HCT116 (cell line): Measurements from ENCODE around the gene PPP1R14B. TPM values are rescaled to one million over a fixed set of nuclear protein-coding genes. Genes with fewer than 3 reads are reported as not detected.

Source experiments
- ATAC-seq: fragments of 200-7000 bp; cut with Tn5 transposase; 2 replicates; pipeline ENCODE4 v1.9.1; 2020; ENCODE audit warnings: mild to moderate bottlenecking, moderate library complexity
- BruUV-seq: library from RNA; stranded (reverse); fragments of 400-500 nt; replicated peaks from 2 replicates; lab custom pipeline; 2021; lab: Mats Ljungman, UMichigan
- CTCF ChIA-PET: fragments of 300-600 bp; sonication (Branson Sonifier 250); formaldehyde crosslinking; loops from one replicate; lab custom pipeline; 2021; ENCODE audit warnings: antibody characterized with exemption; lab: Charles Lee
- POLR2A ChIA-PET: fragments of 300-600, 350-600 bp; sonication (Branson Sonifier 250); formaldehyde crosslinking; loops from one replicate; lab custom pipeline; 2021; ENCODE audit warnings: antibody characterized with exemption; lab: Charles Lee
- RAD21 ChIA-PET, 2 experiments: fragments of 300-600 bp; sonication (Branson Sonifier 250); formaldehyde crosslinking; loops; one replicate each; lab custom pipeline; 2023; ENCODE audit warnings: low total read pairs in 2 of 2; ENCODE audit not compliant: uncharacterized antibody in 2 of 2, unreplicated experiment in 2 of 2, low non-redundant PET in 1 of 2; lab: Charles Lee
- DNase-seq: peaks from one replicate; pipeline ENCODE4 v3.0.0-alpha.2; 2010; ENCODE audit warnings: low read depth, low spot score
- H2AFZ ChIP-seq: fragments of 200-600 bp; shearing (Covaris generic), sonication (generic); 2 replicates; pipeline ENCODE4 v1.6.1; 2017; ENCODE audit warnings: low read depth, mixed run types, mixed read lengths, antibody characterized with exemption, low read length; ENCODE audit not compliant: poor library complexity, severe bottlenecking
- H3K27ac ChIP-seq: 2 replicates; pipeline ENCODE4 v1.5.1; 2012; ENCODE audit warnings: low read depth, low read length
- H3K27me3 ChIP-seq: fragments of 200-600 bp; sonication (generic); 2 replicates; pipeline ENCODE4 v1.6.1; 2016; ENCODE audit warnings: mixed run types, low read length, mixed read lengths; ENCODE audit not compliant: insufficient read depth
- H3K36me3 ChIP-seq, 2 experiments: fragments of 200-500 bp in 1 of 2; fragments of 200-600 bp in 1 of 2; sonication (Bioruptor generic) in 1 of 2; sonication (generic) in 1 of 2; 2 replicates each; pipeline versions ENCODE4 v1.5.1 to v1.6.1; 2014 to 2016; ENCODE audit warnings: low read length in 2 of 2, inconsistent platforms in 1 of 2, mixed read lengths in 1 of 2, mixed run types in 1 of 2; ENCODE audit not compliant: insufficient read depth in 2 of 2, control insufficient read depth in 1 of 2
- H3K4me1 ChIP-seq, 2 experiments: fragments of 200-600 bp in 1 of 2; sonication (generic) in 1 of 2; 2 replicates each; pipeline versions ENCODE4 v1.5.1 to v1.6.1; 2012 to 2017; ENCODE audit warnings: low read length in 2 of 2, inconsistent platforms in 1 of 2, mild to moderate bottlenecking in 1 of 2, mixed read lengths in 1 of 2, mixed run types in 1 of 2, moderate library complexity in 1 of 2; ENCODE audit not compliant: insufficient read depth in 2 of 2, control insufficient read depth in 1 of 2
- H3K4me2 ChIP-seq: fragments of 200-600 bp; sonication (generic); 2 replicates; pipeline ENCODE4 v1.6.1; 2017; ENCODE audit warnings: mixed run types, low read length, mixed read lengths
- H3K4me3 ChIP-seq, 2 experiments: fragments of 200-600 bp in 1 of 2; sonication (generic) in 1 of 2; replicated peaks in 1 of 2; 2 replicates each; pipeline ENCODE4 v1.5.1; 2011 to 2016; ENCODE audit warnings: low read length in 2 of 2, control low read depth in 1 of 2, low read depth in 1 of 2, mild to moderate bottlenecking in 1 of 2, mixed read lengths in 1 of 2, mixed run types in 1 of 2
- H3K79me2 ChIP-seq: fragments of 200-600 bp; sonication (generic); 2 replicates; pipeline ENCODE4 v1.6.1; 2017; ENCODE audit warnings: mild to moderate bottlenecking, mixed run types, low read length, moderate library complexity, mixed read lengths; ENCODE audit not compliant: insufficient read depth
- H3K9ac ChIP-seq: fragments of 200-600 bp; sonication (generic); 2 replicates; pipeline ENCODE4 v1.6.1; 2016; ENCODE audit warnings: low read length, mixed read lengths
- H3K9me2 ChIP-seq: fragments of 200-600 bp; sonication (generic), shearing (Covaris generic); 2 replicates; pipeline ENCODE4 v1.6.1; 2017; ENCODE audit warnings: mixed run types, mild to moderate bottlenecking, moderate library complexity; ENCODE audit not compliant: insufficient read depth
- H3K9me3 ChIP-seq, 2 experiments: fragments of 200-500 bp in 1 of 2; fragments of 200-600 bp in 1 of 2; sonication (Bioruptor generic) in 1 of 2; sonication (generic) in 1 of 2; 2 replicates each; pipeline ENCODE4 v1.6.1; 2014 to 2017; ENCODE audit warnings: low read length in 2 of 2, mixed read lengths in 2 of 2, inconsistent platforms in 1 of 2, low read depth in 1 of 2, mild to moderate bottlenecking in 1 of 2, mixed run types in 1 of 2, moderate library complexity in 1 of 2; ENCODE audit not compliant: control insufficient read depth in 1 of 2, insufficient read depth in 1 of 2
- H4K20me1 ChIP-seq: fragments of 200-600 bp; sonication (generic), shearing (Covaris generic); 2 replicates; pipeline ENCODE4 v1.6.1; 2017; ENCODE audit warnings: mixed run types, mild to moderate bottlenecking, moderate library complexity; ENCODE audit not compliant: insufficient read depth
- ATF3 ChIP-seq: IDR thresholded peaks from 2 replicates; pipeline ENCODE4 v1.6.1; 2012
- CBX3 ChIP-seq: IDR thresholded peaks from 2 replicates; pipeline ENCODE4 v1.6.1; 2012; ENCODE audit warnings: low read depth
- CTCF ChIP-seq, 3 experiments: fragments of 200-600 bp in 1 of 3; sonication (generic) in 1 of 3; IDR thresholded peaks in 2 of 3; conservative IDR thresholded peaks in 1 of 3; 2 replicates each; pipeline ENCODE4 v1.5.1; 2012 to 2017; ENCODE audit warnings: low read depth in 2 of 3, low read length in 2 of 3, antibody characterized with exemption in 1 of 3, borderline replicate concordance in 1 of 3, control low read depth in 1 of 3, mild to moderate bottlenecking in 1 of 3, mixed read lengths in 1 of 3, mixed run types in 1 of 3, moderate library complexity in 1 of 3; ENCODE audit not compliant: insufficient read depth in 1 of 3
- EGR1 ChIP-seq: IDR thresholded peaks from 2 replicates; pipeline ENCODE4 v1.6.1; 2012; ENCODE audit warnings: low read depth
- ELF1 ChIP-seq: IDR thresholded peaks from 2 replicates; pipeline ENCODE4 v1.6.1; 2012; ENCODE audit warnings: low read depth, borderline replicate concordance
- EZH2 ChIP-seq: fragments of 200-600 bp; sonication (generic); IDR thresholded peaks from 2 replicates; pipeline ENCODE4 v1.6.1; 2017; ENCODE audit warnings: antibody characterized with exemption, mixed run types
- EZH2phosphoT487 ChIP-seq: fragments of 200-600 bp; IDR thresholded peaks from 2 replicates; pipeline ENCODE4 v1.6.1; 2018; ENCODE audit warnings: antibody characterized with exemption, borderline replicate concordance
- JUND ChIP-seq: IDR thresholded peaks from 2 replicates; pipeline ENCODE4 v1.6.1; 2012
- MAX ChIP-seq: IDR thresholded peaks from 2 replicates; pipeline ENCODE4 v1.6.1; 2012
- POLR2AphosphoS5 ChIP-seq: IDR thresholded peaks from 2 replicates; pipeline ENCODE4 v1.6.1; 2011; ENCODE audit warnings: mild to moderate bottlenecking, low read depth, low read length, moderate library complexity
- SIN3A ChIP-seq: IDR thresholded peaks from 2 replicates; pipeline ENCODE4 v1.6.1; 2012; ENCODE audit warnings: low read depth
- SRF ChIP-seq: IDR thresholded peaks from 2 replicates; pipeline ENCODE4 v1.6.1; 2012; ENCODE audit warnings: low read depth
- TCF7L2 ChIP-seq: IDR thresholded peaks from 2 replicates; pipeline ENCODE4 v1.7.0; 2011; ENCODE audit warnings: borderline replicate concordance, inconsistent platforms; ENCODE audit not compliant: insufficient read depth, insufficient read length; ENCODE audit errors: extremely low read depth
- YY1 ChIP-seq: IDR thresholded peaks from 2 replicates; pipeline ENCODE4 v1.6.1; 2011; ENCODE audit warnings: low read length, low read depth, moderate library complexity, mild to moderate bottlenecking; ENCODE audit not compliant: insufficient replicate concordance; ENCODE audit errors: extremely low read depth
- ZFX ChIP-seq: fragments of 450-650 bp; IDR thresholded peaks from 2 replicates; pipeline ENCODE4 v1.6.1; 2017
- ZNF274 ChIP-seq: fragments of 200-500 bp; sonication (Bioruptor generic); IDR thresholded peaks from 2 replicates; pipeline ENCODE4 v1.6.1; 2014; ENCODE audit warnings: mild to moderate bottlenecking, low read depth, low read length, inconsistent platforms
- intact Hi-C: fragments of 100-400 bp; cut with micrococcal nuclease; formaldehyde crosslinking; loops from 2 replicates; pipeline ENCODE4 v1.10.0; 2022
- total RNA-seq: library from RNA; stranded (reverse); gene quantifications from one replicate; pipeline ENCODE4 v1.2.1, GENCODE V29; 2021; ENCODE audit not compliant: unreplicated experiment

Gene PPP1R14B
- total RNA-seq, 1 experiment from 2014 or later, result 332 TPM

DNA sequence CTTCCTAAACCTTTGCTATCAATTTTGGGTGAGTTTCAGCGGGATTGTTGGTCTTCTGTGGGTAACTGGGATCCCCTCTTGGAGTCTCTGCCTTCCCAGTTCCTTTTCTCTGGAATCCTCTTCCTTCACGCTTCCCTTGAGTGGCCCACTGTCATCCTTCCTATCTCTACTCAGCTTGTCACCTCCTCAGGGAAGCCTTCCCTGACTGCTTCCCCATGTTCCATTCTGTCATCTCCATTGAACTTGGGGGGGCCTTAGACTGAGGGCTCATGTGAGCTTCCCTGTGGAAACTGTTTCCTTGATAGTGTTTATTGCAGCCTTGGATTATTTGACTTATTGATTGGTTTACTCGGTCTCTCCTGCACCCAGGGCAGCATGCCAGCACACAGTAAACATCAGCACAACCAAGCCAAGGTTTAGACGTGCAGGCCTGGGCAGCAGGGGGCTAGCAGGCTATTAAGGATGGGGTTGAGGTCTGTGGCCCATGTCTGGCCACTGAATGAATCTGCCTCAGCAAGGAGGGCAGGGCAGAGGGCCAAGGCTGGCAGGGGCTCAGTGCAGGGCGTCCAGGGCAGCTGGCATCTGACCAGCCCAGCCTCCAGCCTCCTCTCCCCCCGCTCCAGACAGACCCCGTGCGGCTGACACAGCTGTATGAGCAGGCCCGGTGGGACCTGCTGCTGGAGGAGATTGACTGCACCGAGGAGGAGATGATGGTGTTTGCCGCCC lies 28.0 kb downstream of the PPP1R14B start:
- Histone ChIP-seq H3K9me3 (no peaks in the 10 kb centered on the region), H3K9me2 (no peaks in the 10 kb centered on the region), H3K27ac (no peak overlapping the region), H3K9ac (no peak overlapping the region), H3K4me1 (no peaks in the 10 kb centered on the region), H2AFZ (no peak overlapping the region), H3K4me3 (no peak overlapping the region), H3K4me2 (no peak overlapping the region), H3K36me3 (peaks cover 0 to 6% of the 10 kb centered on the region in 2 experiments; a peak in 1 of 4 replicates), H3K79me2 (no peaks in the 10 kb centered on the region), H3K27me3 (no peaks in the 10 kb centered on the region), H4K20me1 (no peaks in the 10 kb centered on the region)
- BruUV-seq, result no TSS peak
- RAD21 ChIA-PET, result no interaction called here
- TF ChIP-seq SIN3A (no peak), SRF (no peak), POLR2AphosphoS5 (no peak), ATF3 (no peak), EZH2 (no peak), CTCF (IDR thresholded peaks at IDR 0.05 in 2 of 3, conservative IDR thresholded peaks at IDR 0.05 in 1 of 3; ENCODE audit: borderline replicate concordance in 1 of 3, insufficient read depth in 1 of 3, low read depth in 2 of 3, low read length in 2 of 3) (no peak), JUND (no peak), EGR1 (no peak), TCF7L2 (no peak), EZH2phosphoT487 (no peak), YY1 (no peak), MAX (no peak), ZFX (no peak), ELF1 (no peak), ZNF274 (no peak), CBX3 (no peak)
- CTCF ChIA-PET, result no interaction called here
- DNase-seq (no peak), ATAC-seq (no peak)
- POLR2A ChIA-PET, result no interaction called here
- intact Hi-C loops, result no loop called here
